Astrocyte (in vitro differentiated cells and primary cell): ENCODE measurements around the gene CTSE.

ENCODE experiments used
- CTCF ChIP-seq: IDR thresholded peaks from 2 replicates; pipeline ENCODE4 v1.5.1; 2011; ENCODE audit warnings: low read depth, mild to moderate bottlenecking, inconsistent platforms, low read length, moderate library complexity; ENCODE audit not compliant: insufficient read depth
- EZH2 ChIP-seq: IDR thresholded peaks from 2 replicates; pipeline ENCODE4 v1.6.1; 2012; ENCODE audit warnings: mild to moderate bottlenecking, low read length, inconsistent platforms; ENCODE audit not compliant: insufficient read depth

- TF ChIP-seq CTCF (no peak), EZH2 (no peak)
Observed at GRCh38 chr1:205967554-205968335, 56.0 kb downstream of the CTSE start.
